Hepatocyte (in vitro differentiated cells): ENCODE measurements around the gene DLG2. TPM values are rescaled to one million over a fixed set of nuclear protein-coding genes. Genes with fewer than 3 reads are reported as not detected.

Experiments used
- DNase-seq: peaks from one replicate; pipeline ENCODE4 v3.0.0-alpha.2; 2016; ENCODE audit warnings: low spot score
- H2AFZ ChIP-seq: fragments of 200-600 bp; sonication (generic); 2 replicates; pipeline ENCODE4 v1.6.0; 2016; ENCODE audit warnings: antibody characterized with exemption, mild to moderate bottlenecking
- H3K27ac ChIP-seq: fragments of 200-600 bp; sonication (generic); 2 replicates; pipeline ENCODE4 v1.5.1; 2016; ENCODE audit warnings: mild to moderate bottlenecking
- H3K27me3 ChIP-seq: fragments of 200-600 bp; sonication (generic); 2 replicates; pipeline ENCODE4 v1.6.1; 2016
- H3K36me3 ChIP-seq: fragments of 200-600 bp; sonication (generic); replicated peaks from 2 replicates; pipeline ENCODE4 v1.5.1; 2016; ENCODE audit warnings: low read depth; ENCODE audit not compliant: insufficient read depth
- H3K4me1 ChIP-seq: fragments of 200-600 bp; sonication (generic); 2 replicates; pipeline ENCODE4 v1.5.1; 2016; ENCODE audit warnings: mild to moderate bottlenecking, moderate library complexity; ENCODE audit not compliant: insufficient read depth
- H3K4me2 ChIP-seq: fragments of 200-600 bp; sonication (generic); 2 replicates; pipeline ENCODE4 v1.6.0; 2016
- H3K4me3 ChIP-seq: fragments of 200-600 bp; sonication (generic); 2 replicates; pipeline ENCODE4 v1.5.1; 2016; ENCODE audit warnings: mild to moderate bottlenecking
- H3K79me2 ChIP-seq: fragments of 200-600 bp; sonication (generic); 2 replicates; pipeline ENCODE4 v1.6.0; 2017; ENCODE audit warnings: mild to moderate bottlenecking
- H3K9me2 ChIP-seq: fragments of 200-600 bp; sonication (generic); replicated peaks from 2 replicates; pipeline ENCODE4 v1.6.0; 2017; ENCODE audit warnings: mild to moderate bottlenecking; ENCODE audit not compliant: insufficient read depth
- H3K9me3 ChIP-seq: fragments of 200-600 bp; sonication (generic); 2 replicates; pipeline ENCODE4 v1.5.1; 2016; ENCODE audit warnings: low read depth, mild to moderate bottlenecking
- H4K20me1 ChIP-seq: fragments of 200-600 bp; sonication (generic); 2 replicates; pipeline ENCODE4 v1.6.0; 2016; ENCODE audit warnings: mild to moderate bottlenecking; ENCODE audit not compliant: insufficient read depth, poor library complexity, severe bottlenecking
- EZH2 ChIP-seq: fragments of 200-600 bp; sonication (generic); IDR thresholded peaks from 2 replicates; pipeline ENCODE4 v1.6.1; 2016; ENCODE audit warnings: antibody characterized with exemption, mild to moderate bottlenecking, borderline replicate concordance
- EZH2phosphoT487 ChIP-seq: fragments of 200-600 bp; sonication (generic); IDR thresholded peaks from one replicate; pipeline ENCODE4 v1.6.1; 2018; ENCODE audit warnings: antibody characterized with exemption, mild to moderate bottlenecking, low read depth, moderate library complexity; ENCODE audit not compliant: unreplicated experiment, severe bottlenecking
- WGBS: methylation state at CpG from one replicate; pipeline ENCODE4 v1.1.6; 2016; ENCODE audit warnings: low lambda C conversion rate; ENCODE audit errors: missing lambda C conversion rate; 5-methylcytosine and 5-hydroxymethylcytosine counted together
- polyA plus RNA-seq: library from polyadenylated mRNA; unstranded; fragments of >200 nt; fragmentation: Nextera tagmentation; extraction: Ambion mirVana; gene quantifications from 2 replicates; pipeline ENCODE4 v1.2.1, GENCODE V29; 2016
- total RNA-seq: library from RNA; depleted of rRNA; stranded (reverse); fragments of >200 nt; gene quantifications from 2 replicates; pipeline ENCODE4 v1.2.3, GENCODE V29; 2014
- TF ChIP-seq, protein P1 (sequence below): fragments of 200-600 bp; sonication (generic); IDR thresholded peaks from 2 replicates; pipeline ENCODE4 v1.5.1; 2016; ENCODE audit warnings: antibody characterized with exemption, mild to moderate bottlenecking; ENCODE audit not compliant: poor library complexity

Gene DLG2
- total and polyA plus RNA-seq, 2 experiments from 2014 or later, result 2.6 to 6.8 TPM

DNA sequence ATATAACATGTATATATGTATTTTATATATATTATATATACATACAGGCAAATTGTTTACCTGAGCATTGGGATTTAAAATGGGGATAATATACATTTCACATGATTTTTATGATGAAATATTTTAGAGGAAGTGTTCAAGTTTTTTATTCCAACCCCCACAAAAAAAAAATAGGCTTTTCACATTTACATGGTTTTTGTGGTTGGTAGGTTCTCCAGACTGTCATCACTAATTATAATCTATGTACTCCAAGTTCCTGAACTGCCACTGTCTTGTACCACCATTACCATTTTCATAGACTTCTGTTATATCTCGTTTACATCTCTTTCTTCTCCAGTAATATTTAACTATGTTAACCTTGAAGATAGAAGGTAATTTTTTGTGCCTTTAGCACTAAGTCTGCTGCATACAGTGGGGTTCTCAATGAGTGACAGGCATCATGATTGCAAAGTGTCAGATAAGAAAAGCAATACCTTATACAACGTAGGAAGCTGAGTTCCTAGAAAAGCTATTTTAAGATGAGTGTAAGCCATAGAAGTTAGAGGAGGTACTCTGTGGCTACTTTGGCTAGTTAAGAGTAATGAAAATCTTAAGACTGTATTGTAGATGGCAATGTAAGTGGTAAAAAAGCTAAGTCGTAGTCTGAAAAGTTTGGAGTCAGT, 25.8 kb upstream of the DLG2 start:
- Histone ChIP-seq H3K79me2 (peaks cover 39% of the 10 kb centered on the region), H3K4me2 (no peak overlapping the region)
- 80% methylated on average over 3 of the region's 3 CpGs for WGBS

DNA sequence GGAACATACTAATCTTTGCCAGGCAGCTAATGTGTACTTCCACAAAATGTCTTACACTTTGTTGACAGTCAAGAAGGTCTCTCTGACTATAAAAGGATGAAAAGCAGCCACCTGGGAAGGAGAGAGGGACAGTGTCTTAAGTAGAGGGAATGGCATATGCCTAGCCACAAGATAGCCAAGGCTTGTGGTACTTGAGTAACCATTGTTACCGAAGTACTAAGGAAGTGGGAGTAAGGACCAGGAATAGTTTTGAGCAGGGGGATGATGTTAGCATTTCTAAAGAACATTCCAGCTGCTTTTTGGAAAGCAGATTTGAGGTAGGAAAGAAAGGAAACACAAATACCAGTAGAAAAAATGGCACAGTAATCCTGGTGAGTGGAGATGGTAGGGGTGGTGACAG, 24.0 kb upstream of the DLG2 start:
- Histone ChIP-seq H4K20me1 (no peaks in the 10 kb centered on the region), H3K9me2 (no peaks in the 10 kb centered on the region), H3K27me3 (no peaks in the 10 kb centered on the region), H3K27ac (no peak overlapping the region), H3K79me2 (peaks cover 22% of the 10 kb centered on the region), H3K4me3 (no peak overlapping the region), H3K9me3 (no peaks in the 10 kb centered on the region), H3K4me2 (no peak overlapping the region), H3K36me3 (no peaks in the 10 kb centered on the region), H3K4me1 (peaks cover 6% of the 10 kb centered on the region), H2AFZ (no peak overlapping the region)
- no peak for TF ChIP-seq EZH2phosphoT487
- TF ChIP-seq EZH2, result no peak
- TF ChIP-seq, protein P1, sequence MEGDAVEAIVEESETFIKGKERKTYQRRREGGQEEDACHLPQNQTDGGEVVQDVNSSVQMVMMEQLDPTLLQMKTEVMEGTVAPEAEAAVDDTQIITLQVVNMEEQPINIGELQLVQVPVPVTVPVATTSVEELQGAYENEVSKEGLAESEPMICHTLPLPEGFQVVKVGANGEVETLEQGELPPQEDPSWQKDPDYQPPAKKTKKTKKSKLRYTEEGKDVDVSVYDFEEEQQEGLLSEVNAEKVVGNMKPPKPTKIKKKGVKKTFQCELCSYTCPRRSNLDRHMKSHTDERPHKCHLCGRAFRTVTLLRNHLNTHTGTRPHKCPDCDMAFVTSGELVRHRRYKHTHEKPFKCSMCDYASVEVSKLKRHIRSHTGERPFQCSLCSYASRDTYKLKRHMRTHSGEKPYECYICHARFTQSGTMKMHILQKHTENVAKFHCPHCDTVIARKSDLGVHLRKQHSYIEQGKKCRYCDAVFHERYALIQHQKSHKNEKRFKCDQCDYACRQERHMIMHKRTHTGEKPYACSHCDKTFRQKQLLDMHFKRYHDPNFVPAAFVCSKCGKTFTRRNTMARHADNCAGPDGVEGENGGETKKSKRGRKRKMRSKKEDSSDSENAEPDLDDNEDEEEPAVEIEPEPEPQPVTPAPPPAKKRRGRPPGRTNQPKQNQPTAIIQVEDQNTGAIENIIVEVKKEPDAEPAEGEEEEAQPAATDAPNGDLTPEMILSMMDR, result no peak
- DNase-seq, result no peak
- WGBS, result 88% methylated on average over 1 of the region's 1 CpG

More for the DNA sequence above, 25.8 kb upstream of the DLG2 start:
- Histone ChIP-seq H2AFZ (no peak overlapping the region), H3K27me3 (no peaks in the 10 kb centered on the region), H3K4me1 (no peaks in the 10 kb centered on the region), H4K20me1 (peaks cover 8% of the 10 kb centered on the region), H3K4me3 (no peak overlapping the region), H3K27ac (no peak overlapping the region), H3K9me3 (no peaks in the 10 kb centered on the region), H3K9me2 (no peaks in the 10 kb centered on the region), H3K36me3 (no peaks in the 10 kb centered on the region)
- DNase-seq, result no peak
- TF ChIP-seq EZH2 (no peak), EZH2phosphoT487 (no peak)
- TF ChIP-seq, protein P1, result no peak

DNA sequence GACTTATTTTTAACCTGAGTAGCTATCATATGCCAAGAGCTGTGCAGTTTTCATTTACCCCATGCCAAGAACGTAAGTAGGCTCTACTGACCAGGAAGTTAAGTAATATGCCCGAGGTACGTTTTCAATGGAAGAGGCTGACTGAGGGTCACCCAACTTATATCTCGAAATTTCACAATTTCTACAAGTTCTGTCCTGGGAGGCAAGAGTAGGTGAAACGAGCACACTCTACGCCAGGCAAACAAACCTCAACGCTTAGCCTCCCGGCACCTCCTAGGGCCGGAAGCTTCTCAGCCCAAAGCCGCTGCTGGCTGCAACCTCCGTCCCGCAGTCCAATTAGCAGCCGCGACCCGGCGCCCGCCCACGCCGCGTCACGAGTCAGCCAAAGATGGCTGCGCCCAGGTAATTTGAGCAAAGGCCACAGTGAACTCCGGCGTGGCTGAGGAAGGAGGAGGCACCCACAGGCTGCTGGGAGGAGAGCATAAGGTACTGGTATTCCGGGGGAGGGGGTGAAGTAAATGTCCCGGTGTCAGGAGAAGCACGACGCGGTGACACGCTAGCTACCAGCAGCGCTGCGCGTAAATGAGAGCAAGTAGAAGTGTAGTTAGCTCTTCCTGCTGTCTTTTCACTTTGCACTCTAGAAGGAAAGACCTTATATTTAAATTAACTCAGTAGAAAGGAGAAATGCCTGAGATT, 20.6 kb upstream of the DLG2 start, which contains the start of gene TMEM126A:
TSS of gene TMEM126A (plus strand) at position 364 of the 696 bp plus-strand sequence. CDS start 2,289 bp downstream, outside the sequence.
- no peaks in the 10 kb centered on the region for H3K9me2 ChIP-seq
- H4K20me1 ChIP-seq, result no peaks in the 10 kb centered on the region
- H3K4me3 ChIP-seq, result peak within 1 kb of the TSS; percentile 48
- peaks cover 22% of the 10 kb centered on the region for H3K79me2 ChIP-seq
- TF ChIP-seq EZH2phosphoT487, result no peak
- TF ChIP-seq, protein P1, result no peak
- TF ChIP-seq EZH2, result no peak
- H3K9me3 ChIP-seq, result no peaks in the 10 kb centered on the region
- peaks cover 6% of the 10 kb centered on the region for H3K4me1 ChIP-seq
- DNase-seq, result peak; percentile 94
- H3K27me3 ChIP-seq, result peaks cover 3% of the 10 kb centered on the region
- H3K4me2 ChIP-seq, result peak within 1 kb of the TSS; percentile 85
- 1% methylated on average over 33 of the region's 33 CpGs for WGBS
- H3K27ac ChIP-seq, result peak within 1 kb of the TSS; percentile 86
- no peaks in the 10 kb centered on the region for H3K36me3 ChIP-seq
- H2AFZ ChIP-seq, result peak within 1 kb of the TSS; percentile 54
